ENCODE measurements around the gene FBXO11. TPM values are rescaled to one million over a fixed set of nuclear protein-coding genes. Genes with fewer than 3 reads are reported as not detected.

FBXO11 gene
- total RNA-seq, 4 donors from 2014 or later, result 49.5 to 98.0 (median 68.8) TPM

- Histone ChIP-seq H3K27me3 (no peaks in the 10 kb centered on the region), H3K9me3 (no peaks in the 10 kb centered on the region), H3K4me1 (peaks cover 0 to 2% (median 0%) of the 10 kb centered on the region in 4 donors), H3K27ac (no peak overlapping the region), H3K36me3 (peaks cover 0 to 56% (median 0%) of the 10 kb centered on the region in 3 donors), H3K4me3 (no peak overlapping the region)
- DNase-seq (ENCODE audit: low spot score in 2 of 2), result no peak
- WGBS, 2 donors, result 79 to 80% methylated on average over 1 of the region's 1 CpG
- TF ChIP-seq CTCF (IDR thresholded peaks at IDR 0.05), result no peak
- no peak for TF ChIP-seq EP300 (IDR thresholded peaks at IDR 0.05)
- TF ChIP-seq POLR2A (IDR thresholded peaks at IDR 0.05), result no peak
Measured at GRCh38 chr2:47838249-47838648, 68.0 kb downstream of the FBXO11 start.

GRCh38 chr2:47833516-47833968, 72.8 kb downstream of the FBXO11 start:
- Histone ChIP-seq H3K4me3 (no peak overlapping the region), H3K4me1 (no peaks in the 10 kb centered on the region), H3K27me3 (no peaks in the 10 kb centered on the region), H3K9me3 (no peaks in the 10 kb centered on the region), H3K27ac (no peak overlapping the region), H3K36me3 (peaks cover 0 to 98% (median 0%) of the 10 kb centered on the region in 3 donors)
- no peak for TF ChIP-seq CTCF (IDR thresholded peaks at IDR 0.05)
- TF ChIP-seq POLR2A (IDR thresholded peaks at IDR 0.05), result no peak
- TF ChIP-seq EP300 (IDR thresholded peaks at IDR 0.05), result no peak
- 93 to 95% methylated on average over 2 of the region's 2 CpGs for WGBS, 2 donors
- DNase-seq (ENCODE audit: low spot score in 2 of 2), result no peak

- no peaks in the 10 kb centered on the region for H3K27me3 ChIP-seq
- H3K36me3 ChIP-seq, result peaks cover 0 to 89% (median 5%) of the 10 kb centered on the region in 3 donors
- no peak overlapping the region for H3K4me3 ChIP-seq
- H3K9me3 ChIP-seq, result no peaks in the 10 kb centered on the region
- no peak overlapping the region for H3K27ac ChIP-seq
- TF ChIP-seq POLR2A (IDR thresholded peaks at IDR 0.05) (no peak), CTCF (IDR thresholded peaks at IDR 0.05) (no peak)
- DNase-seq (ENCODE audit: low spot score in 2 of 2), result no peak
- H3K4me1 ChIP-seq, result no peaks in the 10 kb centered on the region
Measured at GRCh38 chr2:47822518-47822917, 83.8 kb downstream of the FBXO11 start.

- 82 to 90% methylated on average over 3 of the region's 3 CpGs for WGBS, 2 donors
- Histone ChIP-seq H3K27me3 (no peaks in the 10 kb centered on the region), H3K4me3 (no peak overlapping the region), H3K9me3 (no peaks in the 10 kb centered on the region), H3K36me3 (peaks cover 0 to 93% (median 5%) of the 10 kb centered on the region in 3 donors), H3K4me1 (no peaks in the 10 kb centered on the region), H3K27ac (no peak overlapping the region)
- no peak for DNase-seq (ENCODE audit: low spot score in 2 of 2)
- no peak for TF ChIP-seq EP300 (IDR thresholded peaks at IDR 0.05)
Measured at GRCh38 chr2:47819834-47820233, 86.5 kb downstream of the FBXO11 start.

- 94 to 97% methylated on average over 2 of the region's 2 CpGs for WGBS, 2 donors
- Histone ChIP-seq H3K27me3 (no peaks in the 10 kb centered on the region), H3K27ac (no peak overlapping the region), H3K9me3 (no peaks in the 10 kb centered on the region), H3K4me3 (no peak overlapping the region), H3K4me1 (no peaks in the 10 kb centered on the region), H3K36me3 (peaks cover 0 to 91% (median 5%) of the 10 kb centered on the region in 3 donors)
- TF ChIP-seq EP300 (IDR thresholded peaks at IDR 0.05) (no peak), POLR2A (IDR thresholded peaks at IDR 0.05) (no peak), CTCF (IDR thresholded peaks at IDR 0.05) (no peak)
- no peak for DNase-seq (ENCODE audit: low spot score in 2 of 2)
Measured at GRCh38 chr2:47818777-47819176, 87.5 kb downstream of the FBXO11 start.

- H3K27me3 ChIP-seq, result no peaks in the 10 kb centered on the region
Measured at GRCh38 chr2:47815764-47816163, 90.5 kb downstream of the FBXO11 start.

More at GRCh38 chr2:47815764-47816163, 90.5 kb downstream of the FBXO11 start:
- DNase-seq (ENCODE audit: low spot score in 2 of 2), result no peak
- peaks cover 0 to 96% (median 5%) of the 10 kb centered on the region in 3 donors for H3K36me3 ChIP-seq
- H3K4me3 ChIP-seq, result no peak overlapping the region
- H3K4me1 ChIP-seq, result peaks cover 0 to 3% (median 0%) of the 10 kb centered on the region in 4 donors
- no peak overlapping the region for H3K27ac ChIP-seq
- TF ChIP-seq POLR2A (IDR thresholded peaks at IDR 0.05) (no peak), CTCF (IDR thresholded peaks at IDR 0.05) (no peak), EP300 (IDR thresholded peaks at IDR 0.05) (no peak)
- H3K9me3 ChIP-seq, result no peaks in the 10 kb centered on the region
- 96 to 98% methylated on average over 10 of the region's 10 CpGs for WGBS, 2 donors

All from tibial nerve (tissue), 4 donors.